NCI-H2029 treated with DMSO at 0.1 percent for 48 hours (cell line): ENCODE results near the gene TSC1.
A peak's percentile ranks its signal among the peaks of the same experiment; 100 is the strongest.

Source experiments
- DNase-seq: peaks from one replicate; lab custom pipeline; 2025; lab: John Stamatoyannopoulos, UW

TSC1 gene

GRCh38 chr9:132935026-132935425 is 9.4 kb downstream of the TSC1 start:
- no peak for DNase-seq

GRCh38 chr9:132931178-132931735 is 13.2 kb downstream of the TSC1 start:
- DNase-seq, result no peak

DNA sequence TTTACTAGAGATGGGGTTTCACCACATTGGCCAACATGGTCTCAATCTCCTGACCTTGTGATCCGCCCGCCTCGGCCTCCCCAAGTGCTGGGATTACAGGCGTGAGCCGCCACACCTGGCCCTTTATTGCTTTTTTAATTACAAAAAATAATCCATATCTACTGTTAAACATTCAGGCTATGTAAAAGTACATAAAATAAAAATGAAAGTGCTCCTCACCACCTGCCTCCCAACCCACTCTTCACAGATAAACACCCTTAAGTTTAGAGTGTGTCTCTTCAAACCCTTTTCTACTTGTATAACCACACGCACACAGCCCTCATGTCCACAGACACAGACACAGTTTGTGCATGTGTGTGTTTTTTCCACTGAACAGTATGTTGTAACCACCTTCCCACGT is 16.7 kb downstream of the TSC1 start:
- no peak for DNase-seq

GRCh38 chr9:132923346-132923902 is 21.0 kb downstream of the TSC1 start:
- no peak for DNase-seq

GRCh38 chr9:132919614-132920268 is 24.7 kb downstream of the TSC1 start:
- no peak for DNase-seq

DNA sequence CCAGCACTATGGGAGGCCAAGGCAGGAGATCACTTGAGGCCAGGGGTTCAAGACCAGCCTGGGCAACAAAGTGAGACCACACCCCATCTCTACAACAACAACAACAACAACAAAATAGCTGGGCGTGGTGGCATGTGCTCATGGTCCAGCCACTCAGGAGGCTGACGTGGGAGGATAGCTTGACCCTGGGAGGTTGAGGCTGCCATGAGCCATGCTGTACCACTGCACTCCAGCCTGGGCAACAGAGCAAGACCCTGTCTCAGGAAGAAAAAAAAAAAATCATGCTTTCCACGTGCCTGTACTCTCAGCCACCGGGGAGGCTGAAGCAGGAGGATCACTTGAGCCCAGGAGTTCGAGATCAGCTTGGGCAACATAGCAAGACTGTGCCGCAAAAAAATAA is 29.5 kb downstream of the TSC1 start:
- no peak for DNase-seq

- no peak for DNase-seq
These were observed 32.3 kb downstream of the TSC1 start for GRCh38 chr9:132912131-132912530.

- DNase-seq, result no peak
These were observed 34.0 kb downstream of the TSC1 start for GRCh38 chr9:132910376-132910775.

DNA sequence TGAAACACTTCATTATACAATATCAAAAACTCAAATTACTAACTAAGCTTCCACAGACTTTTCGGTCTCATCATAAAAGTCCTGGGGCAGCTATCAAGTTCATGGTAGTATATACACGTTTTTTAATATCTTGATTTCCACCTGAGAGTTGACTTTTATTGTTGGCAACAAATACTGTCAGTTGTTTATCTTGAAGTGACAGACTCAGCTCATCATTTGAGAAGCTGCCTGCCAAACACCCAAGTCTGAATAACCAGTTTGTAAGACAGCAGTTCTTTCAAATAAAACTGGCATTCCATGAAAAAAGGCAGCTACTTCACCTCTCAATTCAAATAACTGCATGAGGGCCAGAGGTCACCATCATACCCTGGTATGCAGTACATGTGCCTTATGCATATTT is 35.1 kb downstream of the TSC1 start:
- DNase-seq, result no peak

GRCh38 chr9:132908635-132909034 is 35.8 kb downstream of the TSC1 start:
- DNase-seq, result no peak

DNA sequence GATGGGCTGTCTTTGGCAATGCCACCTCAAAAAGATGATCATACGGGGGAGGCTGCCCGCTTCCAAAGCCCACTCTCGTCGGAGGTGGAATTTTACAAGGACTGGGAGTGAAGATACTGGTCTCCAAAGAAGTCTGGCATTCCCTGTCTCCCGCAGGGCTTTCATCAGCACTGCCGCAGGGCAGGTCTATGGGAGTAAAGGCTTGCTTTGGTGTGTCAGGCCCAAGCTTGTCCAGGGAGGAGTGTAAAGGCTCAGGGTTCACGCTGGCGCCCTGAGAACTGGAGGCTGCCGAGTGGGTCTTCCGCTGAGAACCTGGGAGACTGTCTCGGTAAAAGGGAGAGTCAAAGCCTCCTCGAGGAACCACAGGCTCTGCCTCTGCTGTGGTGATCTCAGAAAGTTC is 38.7 kb downstream of the TSC1 start:
- no peak for DNase-seq

- no peak for DNase-seq
These were observed 40.6 kb downstream of the TSC1 start for GRCh38 chr9:132903574-132904492.

DNA sequence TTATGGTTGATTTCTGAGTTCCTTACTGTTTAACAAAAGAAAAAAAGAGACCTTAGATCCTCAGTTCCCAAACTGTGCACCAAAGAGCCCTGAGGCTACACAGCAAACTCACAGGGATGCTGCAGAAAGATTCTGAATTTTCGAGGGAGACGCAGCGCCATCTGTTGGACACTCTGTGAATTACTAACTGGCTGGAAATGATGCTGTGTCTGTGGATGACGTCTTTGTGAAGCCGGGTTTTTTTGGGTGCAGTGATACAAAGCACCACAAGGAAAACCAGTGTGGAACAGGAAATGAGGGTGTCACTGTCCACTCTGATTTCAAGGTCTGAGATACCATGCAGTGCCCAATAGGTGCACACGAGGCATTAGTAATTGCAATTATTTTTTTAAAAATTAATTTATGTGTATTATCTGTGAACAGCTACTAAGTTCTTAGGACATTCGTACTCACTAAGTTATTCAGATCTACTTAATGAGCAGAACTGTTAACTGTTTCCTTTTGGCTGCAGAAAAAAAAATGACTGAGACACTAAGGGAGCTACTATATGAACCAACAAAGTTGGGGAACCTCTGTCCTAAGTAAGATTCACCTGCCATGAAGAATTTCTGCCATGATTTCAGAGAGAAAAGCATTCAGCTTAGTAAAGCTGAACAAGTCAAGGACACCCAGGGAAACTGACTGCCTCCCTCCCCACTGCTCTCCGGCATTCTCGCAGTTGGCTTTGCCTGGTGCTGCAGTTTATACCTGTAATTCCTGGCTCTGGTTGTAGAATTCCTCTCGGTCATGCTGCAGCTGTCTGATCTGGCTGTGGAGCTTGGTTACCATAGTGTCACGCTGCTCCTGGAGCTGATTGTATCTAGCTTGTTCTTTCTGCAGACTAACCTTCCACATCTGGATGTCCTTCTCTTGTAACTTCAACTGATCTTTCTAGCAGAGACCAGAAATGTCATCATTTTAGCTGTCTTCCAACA is 42.3 kb downstream of the TSC1 start:
- peak; percentile 40 for DNase-seq

DNA sequence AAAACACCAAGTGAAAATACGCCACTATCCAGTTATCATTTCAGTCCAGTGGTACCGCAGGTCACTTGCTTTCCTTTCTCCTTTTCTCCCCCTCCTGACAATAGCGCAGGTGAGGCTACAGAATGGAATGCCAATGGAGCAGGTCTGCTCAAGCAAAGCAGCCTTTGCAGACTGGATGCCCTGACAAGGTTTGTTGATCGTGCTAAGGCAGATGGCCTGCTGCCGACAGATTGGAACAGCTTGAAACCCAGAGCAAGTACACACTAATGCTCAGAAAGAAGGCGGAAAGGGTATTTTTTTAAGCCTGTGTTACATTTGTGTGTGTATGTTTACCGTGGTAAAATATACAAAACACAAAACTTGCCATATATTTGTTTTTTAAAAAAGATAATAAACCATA is 46.4 kb downstream of the TSC1 start:
- DNase-seq, result no peak

DNA sequence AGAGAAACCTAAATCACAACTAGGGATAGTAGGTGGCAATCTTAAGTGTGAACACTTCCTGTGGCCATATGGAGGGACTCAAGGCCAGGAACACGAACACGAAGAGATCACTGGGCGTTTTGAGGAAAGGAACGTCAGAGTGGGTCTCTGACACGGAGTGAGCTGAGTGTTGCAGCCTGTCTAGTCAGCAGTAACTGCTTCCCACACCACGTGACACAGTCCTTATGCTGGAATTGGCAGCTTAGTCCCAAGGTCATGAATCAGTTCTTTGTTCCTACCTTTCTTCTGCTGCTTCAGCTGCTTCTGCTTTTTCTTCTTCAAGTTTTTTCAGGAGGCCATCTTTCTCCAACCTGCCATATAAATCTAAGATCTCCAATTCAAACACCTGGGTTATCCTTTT is 47.5 kb downstream of the TSC1 start:
- no peak for DNase-seq

DNA sequence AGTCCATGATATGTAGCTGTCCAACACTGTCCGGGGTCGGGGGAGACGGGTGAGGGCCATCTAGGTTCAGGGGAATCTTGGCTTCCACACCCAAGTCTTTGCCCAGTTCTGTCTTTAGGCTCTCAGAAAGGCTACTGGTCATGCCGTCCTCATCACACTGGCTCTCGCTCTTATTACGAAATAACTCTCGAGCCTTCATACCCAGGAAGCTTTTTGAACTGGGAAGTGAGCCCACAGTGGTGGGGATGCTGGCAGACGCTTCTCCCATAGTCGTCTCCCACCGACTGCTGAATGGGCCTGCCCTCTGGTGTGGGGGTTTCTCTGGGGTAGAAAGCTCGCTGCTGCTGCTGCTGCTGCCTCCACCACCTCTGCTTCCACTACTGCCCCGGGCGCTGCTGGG is 48.2 kb downstream of the TSC1 start:
- no peak for DNase-seq

GRCh38 chr9:132894862-132895835 is 49.3 kb downstream of the TSC1 start:
- peak; percentile 74 for DNase-seq

DNA sequence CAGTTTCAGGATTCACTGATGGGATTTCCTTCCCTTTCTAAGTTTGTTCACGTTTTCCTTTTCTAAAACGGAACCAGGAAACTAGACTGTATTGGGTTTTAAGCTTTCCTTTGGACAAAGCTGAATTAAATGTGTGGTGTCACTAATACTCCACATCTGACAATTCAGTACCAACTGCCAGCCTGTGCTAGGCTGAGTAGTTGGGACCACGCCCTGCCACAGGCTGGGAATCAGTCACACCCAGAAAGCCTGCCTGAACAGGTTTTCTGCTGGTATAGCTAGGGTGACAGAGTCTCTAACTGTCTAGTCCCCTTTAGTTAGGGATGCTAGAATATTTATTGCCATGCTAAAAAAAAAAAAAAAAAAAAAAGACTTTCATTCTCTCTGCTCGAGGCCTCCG is 50.1 kb downstream of the TSC1 start:
- DNase-seq, result no peak

DNA sequence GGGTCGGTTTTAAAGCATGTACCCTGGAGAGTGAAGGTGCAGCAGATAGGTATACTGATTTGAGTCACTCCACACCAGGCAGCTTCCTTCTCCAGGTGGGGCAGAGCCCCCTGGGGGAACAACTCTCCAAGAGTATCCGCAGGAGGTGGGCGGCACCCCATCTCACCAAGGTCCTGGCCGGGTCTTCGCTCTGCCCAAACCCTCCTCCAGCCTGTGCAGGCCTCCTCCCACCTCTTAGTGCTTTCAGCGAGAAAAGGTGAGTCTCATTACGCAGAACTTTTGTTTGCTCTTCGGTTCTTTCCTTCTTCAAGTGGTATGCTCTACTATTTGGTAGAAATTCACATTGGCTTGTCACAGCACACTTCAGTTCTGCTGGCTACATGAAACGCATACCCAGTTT is 52.0 kb downstream of the TSC1 start:
- DNase-seq, result no peak

DNA sequence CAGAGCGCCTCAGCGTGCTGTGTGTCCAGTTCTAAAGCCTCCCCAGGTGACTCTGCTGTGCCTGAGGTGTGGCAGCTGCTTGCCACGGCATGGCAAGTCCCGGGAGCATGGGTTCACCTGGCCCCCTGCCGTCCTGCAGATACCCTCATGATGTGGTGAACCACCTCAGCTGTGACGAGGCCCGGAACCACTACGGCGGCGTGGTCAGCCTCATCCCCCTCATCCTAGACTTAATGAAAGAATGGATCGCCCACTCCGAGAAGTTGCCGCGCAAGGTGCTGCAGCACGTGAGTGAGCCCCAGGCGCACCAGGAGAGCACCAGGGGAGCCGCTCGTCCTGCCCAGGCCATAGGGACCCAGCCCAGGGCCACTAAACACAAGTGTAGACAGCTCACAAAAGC is 56.3 kb downstream of the TSC1 start:
- no peak for DNase-seq
